GM21526 (cell line): ENCODE results near the gene ZNF701.
A peak's percentile ranks its signal among the peaks of the same experiment; 100 is the strongest.
"Not testable (repeated sequence)": the region's sequence is repeated elsewhere in the genome, so short reads cannot be mapped to it uniquely, and the experiment has no call there.

Source experiments
- ATAC-seq: cut with Tn5 transposase; IDR thresholded peaks from one replicate; pipeline ENCODE4 v1.9.1; 2021; ENCODE audit warnings: moderate library complexity; ENCODE audit not compliant: unreplicated experiment, low FRiP score

The ZNF701 gene

DNA sequence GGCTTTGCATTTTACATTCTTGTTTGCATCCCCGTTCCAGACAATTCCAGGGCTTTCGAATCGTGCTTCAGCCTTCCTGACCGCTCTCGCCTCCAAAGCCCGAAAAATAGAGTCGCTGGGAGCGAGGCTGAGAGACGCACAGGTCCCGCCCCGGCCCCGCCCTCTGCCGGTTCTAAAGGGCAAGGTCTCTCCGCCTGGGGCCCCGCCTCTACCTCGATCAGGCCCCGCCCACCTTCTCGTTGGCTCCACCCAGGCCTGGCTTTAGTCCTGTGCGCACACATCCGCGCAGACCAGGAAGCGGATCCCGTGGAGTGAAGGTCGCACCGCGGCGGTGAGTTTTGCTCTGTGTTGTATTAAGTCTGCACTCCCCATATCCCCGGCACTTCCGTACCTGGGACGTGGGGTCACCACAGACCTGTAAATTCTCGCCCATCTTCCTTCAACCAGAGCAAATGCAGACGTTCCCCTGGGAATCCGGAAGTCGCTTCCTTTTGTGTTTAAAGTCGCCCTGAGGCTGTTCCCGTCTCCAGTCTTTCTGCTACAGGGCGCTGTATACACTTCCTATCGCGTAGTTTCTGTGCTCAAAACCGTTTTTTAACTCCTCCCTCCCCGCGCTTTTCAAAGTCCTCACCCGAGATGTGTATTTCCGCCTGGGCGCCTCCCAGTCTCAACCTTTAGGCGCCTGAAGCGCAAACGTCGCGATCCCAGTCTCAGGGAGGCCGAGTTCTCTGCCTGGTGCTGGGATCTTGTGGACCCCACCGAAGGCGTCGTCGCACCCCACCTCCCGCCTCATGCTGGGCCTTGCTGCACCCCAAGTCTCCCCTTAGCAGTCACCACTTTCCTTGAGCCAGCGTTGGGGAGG, at the start of gene ZNF701:
Gene ZNF701, plus strand, starts transcription at position 288 of the 862 bp plus-strand sequence. CDS start 3,861 bp downstream, outside the sequence.
- ATAC-seq: peak; percentile 79

DNA sequence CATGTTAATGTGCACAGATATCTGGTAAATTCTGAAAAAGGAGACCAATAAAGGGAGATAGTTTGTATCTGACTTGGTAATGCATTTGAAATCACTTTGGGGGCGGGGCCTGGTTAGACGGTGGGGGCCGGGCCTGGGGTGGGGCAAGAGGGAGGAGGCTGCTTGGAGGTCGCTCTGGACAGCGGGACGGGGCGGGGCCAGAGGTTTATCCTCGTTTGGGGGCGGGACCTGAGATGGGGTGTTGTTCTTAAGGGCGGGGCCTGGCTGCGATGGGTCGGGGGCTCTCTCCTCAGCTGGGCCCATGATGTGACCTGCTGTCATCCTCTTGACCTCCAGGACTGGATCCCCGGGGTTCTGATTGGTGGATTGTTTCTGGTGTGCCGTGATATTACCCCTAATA, 47.5 kb upstream of the ZNF701 start:
- ATAC-seq: no peak

DNA sequence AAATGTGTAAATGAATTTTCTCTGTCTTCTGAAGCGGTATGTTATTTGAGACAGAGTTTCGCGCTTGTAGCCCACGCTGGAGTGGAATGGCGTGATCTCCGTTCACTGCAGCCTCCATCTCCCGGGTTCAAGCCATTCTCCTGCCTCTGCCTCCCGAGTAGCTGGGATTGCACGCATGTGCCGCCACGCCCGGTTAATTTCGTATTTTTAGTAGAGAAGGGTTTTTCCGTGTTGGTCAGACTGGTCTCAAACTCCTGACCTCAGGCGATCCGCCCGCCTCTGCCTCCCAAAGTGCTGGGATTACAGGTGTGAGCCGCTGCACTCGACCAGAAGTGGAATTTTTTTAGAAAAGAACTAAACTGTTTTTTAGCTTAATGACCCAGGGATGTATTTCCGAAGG, 46.0 kb upstream of the ZNF701 start:
- ATAC-seq: no peak

- ATAC-seq: peak; percentile 79
Observed at GRCh38 chr19:52527134-52527955, 42.7 kb upstream of the ZNF701 start, which contains the start of gene ZNF808. TSS of gene ZNF808 (plus strand) at chr19:52527668. CDS start at chr19:52543285, 15,617 bp downstream.

DNA sequence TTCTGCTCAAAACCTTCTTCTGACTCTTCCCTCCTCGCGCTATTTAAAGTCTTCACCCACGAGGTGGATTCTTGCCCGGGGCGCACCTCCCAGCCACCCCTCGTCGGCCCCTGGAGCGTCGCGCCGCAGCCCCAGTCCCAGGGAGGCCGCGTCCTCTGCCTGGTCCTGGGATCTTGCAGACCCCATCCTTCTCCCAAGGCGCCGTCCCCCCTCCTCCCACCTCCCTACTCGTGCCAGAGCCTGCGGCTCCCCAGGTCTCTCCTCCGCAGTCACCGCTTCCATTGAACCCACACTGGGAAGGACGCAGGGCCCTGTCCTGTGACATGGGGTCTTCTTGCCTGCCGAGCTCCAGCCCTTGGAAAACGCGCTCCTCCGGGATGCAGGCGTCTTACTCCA, 42.1 kb upstream of the ZNF701 start:
- ATAC-seq: peak; percentile 7

GRCh38 chr19:52532480-52532879, 37.6 kb upstream of the ZNF701 start:
- ATAC-seq: no peak

GRCh38 chr19:52533901-52534300, 36.2 kb upstream of the ZNF701 start:
- no peak for ATAC-seq

- not testable (repeated sequence) for ATAC-seq
Observed at GRCh38 chr19:52535385-52535770, 34.7 kb upstream of the ZNF701 start.

GRCh38 chr19:52535771-52536447, 34.2 kb upstream of the ZNF701 start:
- peak; percentile 75 for ATAC-seq

GRCh38 chr19:52536448-52536800, 33.7 kb upstream of the ZNF701 start:
- no peak for ATAC-seq

DNA sequence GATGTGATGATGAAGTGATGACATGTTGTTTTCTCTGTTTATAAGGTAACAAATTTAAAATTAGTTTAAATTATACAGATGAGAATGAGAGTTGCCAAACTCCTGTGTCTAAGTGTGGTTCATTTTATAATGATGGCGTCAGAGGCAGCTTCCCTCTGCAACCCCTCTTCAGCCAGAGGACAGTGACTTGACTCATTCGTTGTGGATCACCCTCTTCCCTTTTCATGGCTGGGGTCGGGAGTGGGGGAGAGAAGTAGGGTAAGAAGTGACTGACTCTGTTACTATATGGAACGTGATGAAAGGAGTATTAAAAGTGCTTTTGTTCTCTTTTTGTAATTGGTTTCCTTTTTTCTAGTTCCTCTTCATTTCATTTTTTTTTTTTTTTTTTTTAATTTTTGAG, 31.3 kb upstream of the ZNF701 start:
- not testable (repeated sequence) for ATAC-seq

DNA sequence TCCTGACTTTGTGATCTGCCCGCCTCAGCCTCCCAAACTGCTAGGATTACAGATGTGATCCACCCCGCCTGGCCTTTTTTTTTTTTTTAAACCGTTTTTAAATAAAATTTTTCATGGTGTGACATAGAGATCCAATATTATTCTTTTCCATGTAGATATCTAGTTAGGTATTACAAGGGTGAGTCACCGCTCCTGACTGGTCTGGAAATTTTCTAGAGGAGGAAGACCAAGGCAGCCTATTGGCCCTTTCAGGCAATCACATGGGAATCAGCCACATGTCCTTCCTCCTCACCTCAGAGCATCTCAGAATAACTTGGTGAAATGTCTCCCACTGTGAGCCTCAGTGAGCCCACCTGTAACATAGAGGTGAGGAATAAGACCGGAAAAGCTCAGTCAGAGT, 28.9 kb upstream of the ZNF701 start:
- ATAC-seq: not testable (repeated sequence)

DNA sequence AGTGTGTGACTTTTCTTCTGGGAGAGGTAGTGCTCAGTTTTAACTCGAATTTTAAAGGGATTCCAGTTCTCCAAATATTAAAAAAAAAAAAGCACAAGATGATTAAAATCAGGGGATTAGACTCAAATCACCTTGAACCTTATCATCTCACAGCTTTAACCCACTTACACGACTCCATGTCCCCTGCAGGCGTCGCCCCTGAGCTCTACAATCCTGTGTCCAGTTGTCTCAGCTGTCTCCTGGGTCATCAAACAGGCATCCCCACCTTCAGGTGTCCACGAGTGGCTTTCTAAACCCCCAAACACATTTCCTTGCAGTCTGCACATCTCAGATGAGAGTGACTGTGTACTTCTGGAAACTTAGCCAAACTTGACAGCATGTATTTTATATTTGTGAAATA, 28.5 kb upstream of the ZNF701 start:
- ATAC-seq: no peak

DNA sequence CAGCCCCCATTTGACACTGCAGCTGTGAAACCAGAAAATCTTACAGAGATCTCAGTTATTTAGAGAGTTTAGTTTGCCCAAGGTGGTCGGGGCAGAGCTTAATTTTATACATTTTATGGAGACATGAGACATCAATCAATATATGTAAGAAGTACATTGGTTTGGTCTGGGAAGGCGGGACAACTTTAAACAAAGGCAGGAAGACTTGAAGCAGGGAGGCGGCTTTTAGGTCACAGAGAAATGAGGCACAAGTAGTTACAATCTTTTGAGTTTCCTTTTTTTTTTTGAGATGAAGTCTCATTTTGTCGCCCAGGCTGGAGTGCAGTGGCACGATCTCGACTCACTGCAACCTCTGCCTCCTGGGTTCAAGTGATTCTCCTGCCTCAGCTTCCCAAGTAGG, 27.5 kb upstream of the ZNF701 start:
- not testable (repeated sequence) for ATAC-seq

DNA sequence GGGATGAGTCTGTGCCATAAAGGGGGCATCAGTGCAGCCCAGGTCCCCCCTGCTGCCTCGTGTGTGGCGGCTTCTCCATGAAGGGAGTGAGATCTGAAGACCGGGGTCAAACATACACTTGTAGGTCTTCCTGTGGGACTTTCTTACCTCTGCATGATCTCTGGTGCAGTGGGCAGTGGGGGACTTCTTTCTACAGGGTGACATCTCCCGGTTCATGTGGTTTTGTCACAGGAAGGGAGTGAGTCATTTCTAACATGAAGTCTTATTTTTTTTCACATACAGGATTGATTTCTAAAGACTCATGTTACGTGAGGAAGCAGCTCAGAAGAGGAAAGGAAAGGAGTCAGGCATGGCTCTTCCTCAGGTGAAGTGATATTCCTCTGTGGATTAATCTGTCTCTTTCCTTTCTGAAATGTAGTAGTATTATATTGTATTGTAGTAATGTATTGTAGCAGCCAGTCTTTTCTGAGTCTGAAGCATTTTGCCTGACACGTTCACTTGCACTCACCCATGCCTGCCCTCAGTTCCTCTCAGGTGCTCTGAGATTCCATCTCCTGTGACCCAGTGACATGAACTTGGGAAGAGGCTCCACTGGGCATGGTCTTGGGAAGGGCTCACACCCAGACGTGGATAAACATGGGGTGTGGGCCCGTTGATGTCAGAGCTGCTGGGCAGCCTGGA, 27.0 kb upstream of the ZNF701 start:
- no peak for ATAC-seq

DNA sequence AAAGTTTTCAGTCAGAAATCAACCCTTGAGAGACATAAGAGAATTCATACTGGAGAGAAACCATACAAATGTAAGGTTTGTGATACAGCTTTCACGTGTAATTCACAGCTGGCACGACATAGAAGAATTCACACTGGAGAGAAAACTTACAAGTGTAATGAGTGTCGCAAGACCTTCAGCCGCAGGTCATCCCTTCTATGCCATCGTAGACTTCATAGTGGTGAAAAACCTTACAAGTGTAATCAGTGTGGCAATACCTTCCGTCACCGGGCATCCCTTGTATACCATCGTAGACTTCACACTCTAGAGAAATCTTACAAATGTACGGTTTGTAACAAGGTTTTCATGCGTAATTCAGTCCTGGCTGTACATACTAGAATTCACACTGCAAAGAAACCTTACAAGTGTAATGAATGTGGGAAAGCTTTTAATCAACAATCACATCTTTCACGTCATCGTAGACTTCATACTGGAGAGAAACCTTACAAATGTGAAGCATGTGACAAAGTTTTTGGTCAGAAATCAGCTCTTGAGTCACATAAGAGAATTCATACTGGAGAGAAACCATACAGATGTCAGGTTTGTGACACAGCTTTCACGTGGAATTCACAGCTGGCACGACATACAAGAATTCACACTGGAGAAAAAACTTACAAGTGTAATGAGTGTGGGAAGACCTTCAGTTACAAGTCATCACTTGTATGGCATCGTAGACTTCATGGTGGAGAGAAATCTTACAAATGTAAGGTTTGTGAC, 15.7 kb upstream of the ZNF701 start:
- no peak for ATAC-seq

DNA sequence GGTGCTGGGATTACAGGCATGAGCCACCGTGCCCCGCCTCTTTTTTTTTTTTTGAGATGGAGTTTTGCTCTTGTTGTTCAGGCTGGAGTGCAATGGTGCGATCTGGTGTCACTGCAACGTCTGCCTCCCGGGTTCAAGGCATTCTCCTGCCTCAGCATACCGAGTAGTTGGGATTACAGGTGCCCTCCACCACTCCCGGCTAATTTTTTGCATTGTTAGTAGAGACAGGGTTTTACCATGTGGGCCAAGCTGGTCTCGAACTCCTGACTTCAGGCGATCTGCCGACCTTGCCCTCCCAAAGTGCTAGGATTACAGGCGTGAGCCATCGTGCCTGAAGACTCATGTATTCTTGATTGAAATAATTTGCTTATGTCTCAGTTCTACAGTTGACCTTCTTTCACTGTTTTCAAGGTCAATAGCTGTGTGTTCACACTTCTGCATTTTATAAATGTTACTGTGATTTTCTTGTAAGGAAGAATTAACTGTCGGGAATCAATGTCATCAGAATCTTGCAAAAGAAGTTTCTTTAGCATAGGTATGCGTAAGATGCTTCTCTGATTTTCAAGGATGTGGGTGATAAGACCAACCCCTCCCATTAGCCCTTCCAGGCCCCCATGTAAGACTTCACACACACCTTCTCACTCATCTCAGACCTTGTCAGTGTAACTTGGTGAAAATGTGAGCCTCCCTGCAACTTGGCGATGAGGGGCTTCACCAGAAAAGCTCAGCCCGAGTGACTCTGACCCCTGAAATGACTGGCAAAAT, 12.7 kb upstream of the ZNF701 start:
- ATAC-seq: no peak

- not testable (repeated sequence) for ATAC-seq
Observed at GRCh38 chr19:52558732-52559445, 11.2 kb upstream of the ZNF701 start.
